Caco-2 (cell line): Measurements from ENCODE around the gene TNFRSF25. TPM values are rescaled to one million over a fixed set of nuclear protein-coding genes. Genes with fewer than 3 reads are reported as not detected.

ENCODE experiments used
- BruUV-seq: library from RNA; stranded (reverse); fragments of 400-500 nt; replicated peaks from 2 replicates; lab custom pipeline; 2021; lab: Mats Ljungman, UMichigan
- CTCF ChIA-PET: fragments of 300-600 bp; sonication (Branson Sonifier 250); formaldehyde crosslinking; loops from one replicate; lab custom pipeline; 2022; ENCODE audit warnings: antibody characterized with exemption; lab: Charles Lee
- POLR2A ChIA-PET: fragments of 300-600 bp; sonication (Branson Sonifier 250); formaldehyde crosslinking; loops from one replicate; lab custom pipeline; 2022; ENCODE audit warnings: antibody characterized with exemption; lab: Charles Lee
- DNase-seq, 2 experiments: peaks; one replicate each; pipeline versions ENCODE4 v3.0.0 to v3.0.0-alpha.2; 2020 to 2022
- H3K27me3 ChIP-seq: replicated peaks from 2 replicates; pipeline ENCODE4 v1.6.0; 2011; ENCODE audit warnings: low read length; ENCODE audit not compliant: control insufficient read depth, insufficient read depth
- H3K36me3 ChIP-seq: 2 replicates; pipeline ENCODE4 v1.5.1; 2011; ENCODE audit warnings: low read length; ENCODE audit not compliant: control insufficient read depth, insufficient read depth
- H3K4me1 ChIP-seq: fragments of 250-450 bp; sonication (Bioruptor Pico); 2 replicates; pipeline ENCODE4 v1.5.1; 2020; ENCODE audit warnings: mild to moderate bottlenecking
- H3K4me3 ChIP-seq: 2 replicates; pipeline ENCODE4 v1.5.1; 2011; ENCODE audit warnings: low read depth, mild to moderate bottlenecking, control low read depth, low read length
- H3K9me3 ChIP-seq: fragments of 250-450 bp; sonication (Bioruptor Pico); 2 replicates; pipeline ENCODE4 v1.5.1; 2020; ENCODE audit warnings: mild to moderate bottlenecking, moderate library complexity
- H3K27ac Mint-ChIP-seq: one replicate; pipeline ENCODE4 v1.8.0; 2022; ENCODE audit warnings: mixed read lengths; ENCODE audit not compliant: unreplicated experiment
- H3K27me3 Mint-ChIP-seq: one replicate; pipeline ENCODE4 v1.8.0; 2022; ENCODE audit warnings: mixed read lengths; ENCODE audit not compliant: insufficient read depth, unreplicated experiment
- H3K36me3 Mint-ChIP-seq: one replicate; pipeline ENCODE4 v1.8.0; 2022; ENCODE audit warnings: mild to moderate bottlenecking, mixed read lengths; ENCODE audit not compliant: insufficient read depth, unreplicated experiment
- H3K4me1 Mint-ChIP-seq: one replicate; pipeline ENCODE4 v1.8.0; 2022; ENCODE audit warnings: low read depth, mixed read lengths; ENCODE audit not compliant: unreplicated experiment
- H3K4me3 Mint-ChIP-seq: one replicate; pipeline ENCODE4 v1.8.0; 2022; ENCODE audit warnings: mild to moderate bottlenecking, moderate library complexity, mixed read lengths; ENCODE audit not compliant: unreplicated experiment
- H3K9me3 Mint-ChIP-seq: one replicate; pipeline ENCODE4 v1.8.0; 2022; ENCODE audit warnings: mixed read lengths; ENCODE audit not compliant: unreplicated experiment
- CTCF ChIP-seq, 2 experiments: fragments of 200-600 bp in 1 of 2; IDR thresholded peaks; 1 replicate in 1 of 2; 2 replicates in 1 of 2; pipeline versions ENCODE4 v1.5.1 to v1.8.0; 2011 to 2022; ENCODE audit warnings: antibody characterized with exemption in 1 of 2, control low read depth in 1 of 2, inconsistent platforms in 1 of 2, low read depth in 1 of 2, low read length in 1 of 2, mild to moderate bottlenecking in 1 of 2, moderate library complexity in 1 of 2; ENCODE audit not compliant: insufficient read depth in 1 of 2, severe bottlenecking in 1 of 2, unreplicated experiment in 1 of 2
- intact Hi-C: fragments of 100-400 bp; cut with micrococcal nuclease; formaldehyde crosslinking; loops from one replicate; pipeline ENCODE4 v1.10.0; 2022; ENCODE audit not compliant: unreplicated experiment
- total RNA-seq: library from RNA; stranded (reverse); gene quantifications from 2 replicates; pipeline ENCODE4 v1.2.3, GENCODE V29; 2022

Gene TNFRSF25
- total RNA-seq, 1 experiment from 2014 or later, result 16.3 TPM

- H3K27me3 Mint-ChIP-seq, result no peaks in the 10 kb centered on the region
- TF ChIP-seq CTCF (IDR thresholded peaks at IDR 0.05; ENCODE audit: insufficient read depth in 1 of 2, low read depth in 1 of 2, low read length in 1 of 2, severe bottlenecking in 1 of 2, unreplicated experiment in 1 of 2), result peak; percentile 65 to 88
- ChIA-PET CTCF (interaction anchor here (0.6 to 0.7 kb wide), 2 partner anchors 15 to 362 kb away, joined by 5 read pairs; no protein-coding TSS in a partner anchor), POLR2A (no interaction called here)
- H3K4me1 ChIP-seq, result peaks cover 42% of the 10 kb centered on the region
- H3K9me3 Mint-ChIP-seq, result no peaks in the 10 kb centered on the region
- no peaks in the 10 kb centered on the region for H3K27me3 ChIP-seq
- no TSS peak for BruUV-seq
- peak; percentile 75 to 81 for DNase-seq
- intact Hi-C loops, result no loop called here
- H3K4me3 Mint-ChIP-seq, result no peak overlapping the region
- no peaks in the 10 kb centered on the region; the same call in 1 of the 2 replicates for H3K36me3 ChIP-seq
- peak overlapping the region; percentile 78 for H3K27ac Mint-ChIP-seq
- no peak overlapping the region for H3K4me3 ChIP-seq
- H3K36me3 Mint-ChIP-seq, result peaks cover 15% of the 10 kb centered on the region
- H3K9me3 ChIP-seq, result no peaks in the 10 kb centered on the region
- H3K4me1 Mint-ChIP-seq, result peaks cover 8% of the 10 kb centered on the region
These were observed 9.6 kb upstream of the TNFRSF25 start for GRCh38 chr1:6475381-6476133.

- Mint-ChIP-seq H3K36me3 (peaks cover 15% of the 10 kb centered on the region), H3K9me3 (no peaks in the 10 kb centered on the region), H3K27ac (peak overlapping the region; percentile 78), H3K4me1 (peaks cover 8% of the 10 kb centered on the region), H3K4me3 (no peak overlapping the region), H3K27me3 (no peaks in the 10 kb centered on the region)
- intact Hi-C loops, result no loop called here
- Histone ChIP-seq H3K4me3 (no peak overlapping the region), H3K36me3 (peaks cover under 1% of the 10 kb centered on the region; the same call in 1 of the 2 replicates), H3K27me3 (no peaks in the 10 kb centered on the region), H3K4me1 (peaks cover 42% of the 10 kb centered on the region), H3K9me3 (no peaks in the 10 kb centered on the region)
- no peak for TF ChIP-seq CTCF (IDR thresholded peaks at IDR 0.05; ENCODE audit: insufficient read depth in 1 of 2, low read depth in 1 of 2, low read length in 1 of 2, severe bottlenecking in 1 of 2, unreplicated experiment in 1 of 2)
- POLR2A ChIA-PET, result no interaction called here
- CTCF ChIA-PET, result interaction anchor here (0.6 to 0.7 kb wide), 3 partner anchors 16 to 362 kb away, joined by 3 to 5 read pairs (median 5); no protein-coding TSS in a partner anchor
- BruUV-seq, result no TSS peak
- DNase-seq, result no peak
These were observed 8.9 kb upstream of the TNFRSF25 start for GRCh38 chr1:6474815-6475282.

GRCh38 chr1:6473974-6474814 lies 8.2 kb upstream of the TNFRSF25 start:
- H3K36me3 ChIP-seq, result peaks cover 2% of the 10 kb centered on the region; the same call in 1 of the 2 replicates
- BruUV-seq, result no TSS peak
- intact Hi-C loops, result no loop called here
- DNase-seq, result peak; percentile 34 to 67
- POLR2A ChIA-PET, result no interaction called here
- H3K27me3 ChIP-seq, result no peaks in the 10 kb centered on the region
- Mint-ChIP-seq H3K4me1 (peaks cover 8% of the 10 kb centered on the region), H3K9me3 (no peaks in the 10 kb centered on the region), H3K36me3 (peaks cover 15% of the 10 kb centered on the region), H3K27ac (no peak overlapping the region), H3K27me3 (no peaks in the 10 kb centered on the region), H3K4me3 (no peak overlapping the region)
- no peak for TF ChIP-seq CTCF (IDR thresholded peaks at IDR 0.05; ENCODE audit: insufficient read depth in 1 of 2, low read depth in 1 of 2, low read length in 1 of 2, severe bottlenecking in 1 of 2, unreplicated experiment in 1 of 2)
- peaks cover 42% of the 10 kb centered on the region for H3K4me1 ChIP-seq
- CTCF ChIA-PET, result interaction anchor here (0.7 to 2.0 kb wide), 3 partner anchors 36 to 361 kb away, joined by 3 to 7 read pairs (median 5); no protein-coding TSS in a partner anchor
- no peaks in the 10 kb centered on the region for H3K9me3 ChIP-seq
- H3K4me3 ChIP-seq, result no peak overlapping the region
